ENCODE results near the gene CHDH.

GRCh38 chr3:53812434-53812833 lies 33.8 kb downstream of the CHDH start:
- TF ChIP-seq CTCF (conservative IDR thresholded peaks at IDR 0.05; ENCODE audit: low read length) (no peak), EZH2phosphoT487 (IDR thresholded peaks at IDR 0.05; ENCODE audit: borderline replicate concordance, low read depth, low read length) (no peak)
